GM19452 (cell line): Measurements from ENCODE around the gene PTX3.

Source experiments
- ATAC-seq: cut with Tn5 transposase; IDR thresholded peaks from one replicate; pipeline ENCODE4 v1.9.1; 2021; ENCODE audit not compliant: unreplicated experiment

Gene PTX3

DNA sequence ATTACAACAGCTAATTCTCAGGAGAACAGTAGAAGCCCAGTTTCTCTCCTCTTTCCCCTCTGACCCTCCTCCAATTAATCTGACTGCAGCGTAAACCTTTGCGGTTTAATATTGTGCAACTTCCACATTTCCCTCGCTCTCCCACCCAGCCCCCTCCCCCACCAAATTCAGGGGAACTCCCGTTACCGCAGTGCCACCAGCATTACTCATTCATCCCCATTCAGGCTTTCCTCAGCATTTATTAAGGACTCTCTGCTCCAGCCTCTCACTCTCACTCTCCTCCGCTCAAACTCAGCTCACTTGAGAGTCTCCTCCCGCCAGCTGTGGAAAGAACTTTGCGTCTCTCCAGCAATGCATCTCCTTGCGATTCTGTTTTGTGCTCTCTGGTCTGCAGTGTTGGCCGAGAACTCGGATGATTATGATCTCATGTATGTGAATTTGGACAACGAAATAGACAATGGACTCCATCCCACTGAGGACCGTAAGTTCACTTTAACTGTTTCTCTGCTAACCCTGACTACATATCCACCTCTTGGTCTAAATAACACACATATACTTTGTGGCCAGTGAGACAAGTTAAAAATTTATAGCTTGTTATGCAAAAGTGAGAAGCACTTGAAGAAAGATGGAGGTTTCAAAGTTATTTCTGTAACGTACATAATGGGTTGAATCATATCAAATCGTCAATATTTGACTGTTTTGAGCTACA is at the start of gene PTX3:
Gene PTX3 (plus strand): TSS at position 268 of the 709 bp plus-strand sequence. CDS start 84 bp downstream, at position 352.
- no peak for ATAC-seq

DNA sequence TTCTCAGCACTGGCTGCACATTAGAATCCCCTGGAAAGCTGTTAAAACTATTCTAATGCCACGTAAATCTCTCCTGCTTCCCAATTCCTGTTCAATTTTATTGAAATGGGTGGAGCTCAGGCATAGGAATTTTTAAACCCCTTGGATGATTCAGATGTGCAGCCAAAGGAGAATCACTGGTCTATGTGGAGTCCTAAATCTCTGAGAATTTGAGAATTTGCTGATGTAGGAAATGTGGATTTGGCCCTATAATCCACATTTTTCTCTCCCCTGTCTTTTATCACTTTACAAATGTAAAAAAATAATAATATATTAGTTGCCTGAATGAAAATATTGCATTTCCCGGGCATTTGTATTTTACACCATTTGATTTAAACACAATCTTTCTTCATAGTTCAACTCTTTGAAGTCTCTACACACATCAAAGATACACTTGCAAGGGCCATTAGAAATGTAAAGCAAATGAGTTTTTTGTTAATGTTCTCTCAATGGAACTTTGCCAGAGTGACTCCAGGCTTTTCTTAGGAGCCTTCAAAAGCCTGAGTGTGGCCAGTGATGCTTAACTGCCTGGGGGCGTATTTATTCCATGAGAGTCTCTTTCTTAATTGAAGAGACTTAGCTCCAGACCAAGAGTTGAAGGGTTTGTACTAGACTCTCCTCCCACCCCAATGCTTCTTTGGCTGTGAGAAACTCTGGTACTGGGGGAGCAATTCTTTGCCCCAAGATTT is 48.8 kb upstream of the PTX3 start:
- ATAC-seq: no peak

DNA sequence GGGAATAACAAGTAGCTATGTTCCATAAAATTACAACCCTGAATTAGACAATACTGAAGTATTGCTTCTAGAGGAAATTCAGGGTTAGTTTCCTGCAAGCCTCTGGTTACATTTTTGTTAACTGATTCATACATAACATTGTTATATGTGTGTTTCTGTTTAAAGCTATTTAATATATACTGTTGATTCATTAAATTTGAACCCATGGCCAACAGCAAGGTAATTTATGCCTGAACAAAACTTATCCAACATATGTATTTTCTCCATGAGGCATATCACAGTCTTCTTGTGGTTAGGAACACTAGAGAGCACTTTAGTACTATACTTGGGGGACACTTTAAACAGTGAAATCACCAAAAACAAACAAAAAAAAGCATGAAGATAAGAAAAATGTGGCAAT is 47.7 kb upstream of the PTX3 start:
- no peak for ATAC-seq

DNA sequence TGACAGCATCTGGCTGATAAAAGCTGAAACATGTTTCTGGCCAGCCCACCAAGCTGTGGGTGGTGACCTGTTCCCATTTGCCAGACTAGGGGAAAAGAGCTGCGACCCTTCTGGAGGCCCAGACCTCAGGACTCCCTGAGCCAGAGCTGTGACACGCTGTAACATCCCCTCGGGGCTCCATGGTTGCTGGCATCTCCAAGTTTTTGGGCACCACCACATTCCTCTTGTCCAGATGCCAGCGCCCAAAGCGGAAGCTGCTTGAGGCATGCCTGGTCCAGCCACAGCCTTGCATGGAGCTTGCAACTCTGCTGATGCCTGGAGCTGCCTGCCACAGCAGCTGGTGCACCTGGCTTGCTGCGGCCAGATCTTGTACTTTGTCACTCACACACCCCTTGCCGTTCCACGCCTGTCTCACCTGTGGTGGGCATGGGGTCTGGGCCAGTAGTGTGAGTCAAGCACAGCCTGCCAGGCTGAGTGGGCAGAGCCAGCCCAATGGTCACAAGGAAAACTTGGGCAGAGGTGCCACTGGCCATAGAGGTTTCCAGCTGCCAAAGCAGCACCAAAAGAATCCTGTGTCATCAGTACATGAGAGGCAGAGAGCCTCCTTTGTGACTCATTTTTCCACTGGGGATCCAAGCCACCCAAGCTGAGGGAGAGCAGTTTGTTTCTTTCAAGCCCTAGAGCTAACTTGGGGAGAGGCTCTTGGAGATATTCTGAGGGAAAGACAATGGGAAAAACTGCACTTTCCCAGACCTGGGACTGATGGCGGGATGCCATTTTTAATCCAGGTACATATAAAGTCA is 45.7 kb upstream of the PTX3 start:
- no peak for ATAC-seq

DNA sequence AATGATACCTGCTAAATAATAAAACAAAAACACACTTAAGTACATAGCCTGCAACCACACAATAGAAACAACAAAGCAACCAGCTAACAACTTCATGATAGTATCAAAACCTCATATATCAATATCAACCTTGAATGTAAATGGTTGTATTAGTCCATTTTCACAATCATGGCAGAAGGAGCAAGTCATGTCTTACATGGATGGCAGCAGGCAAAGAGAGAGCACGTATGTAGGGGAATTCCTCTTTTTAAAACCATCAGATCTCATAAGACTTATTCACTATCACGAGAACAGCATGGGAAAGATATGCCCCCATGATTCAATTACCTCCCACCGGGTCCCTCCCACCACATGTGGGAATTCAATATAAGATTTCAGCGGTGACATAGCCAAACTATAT is 44.5 kb upstream of the PTX3 start:
- no peak for ATAC-seq

DNA sequence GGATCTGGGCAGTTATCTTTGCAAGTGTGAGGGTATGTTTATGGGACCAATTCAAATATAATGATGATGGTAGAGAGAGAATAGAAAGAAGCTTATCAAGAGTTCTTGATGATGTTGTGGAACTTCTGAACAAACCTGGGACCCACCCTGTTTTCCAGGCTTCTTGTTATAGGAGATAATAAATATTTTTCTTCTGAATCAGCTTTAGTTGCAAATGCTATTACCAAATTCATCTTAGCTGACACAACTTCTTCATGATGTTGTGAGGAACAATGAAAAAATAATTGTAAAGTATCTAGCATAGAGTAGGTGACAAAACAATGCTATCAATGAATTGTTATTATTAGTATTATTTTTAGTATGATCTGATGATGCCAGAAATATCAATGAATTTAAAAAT is 43.5 kb upstream of the PTX3 start:
- no peak for ATAC-seq

DNA sequence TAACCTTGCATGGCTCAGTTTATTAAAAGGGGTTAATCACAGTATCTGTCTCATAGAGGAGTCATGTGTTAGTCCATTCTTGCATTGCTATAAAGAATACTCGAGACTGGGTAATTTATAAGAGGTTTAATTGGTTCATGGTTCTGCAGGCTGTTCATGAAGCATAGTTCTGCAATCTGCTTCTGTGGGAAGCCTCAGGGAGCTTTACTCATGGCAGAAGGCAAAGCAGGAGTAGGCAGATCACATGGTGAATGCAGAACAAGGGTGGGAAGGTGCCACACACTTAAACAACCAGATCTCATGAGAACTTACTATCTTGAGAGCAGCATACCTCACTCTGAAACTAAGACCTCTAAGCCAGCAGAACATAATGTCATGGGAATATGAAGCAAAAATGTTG is 42.2 kb upstream of the PTX3 start:
- ATAC-seq: no peak

DNA sequence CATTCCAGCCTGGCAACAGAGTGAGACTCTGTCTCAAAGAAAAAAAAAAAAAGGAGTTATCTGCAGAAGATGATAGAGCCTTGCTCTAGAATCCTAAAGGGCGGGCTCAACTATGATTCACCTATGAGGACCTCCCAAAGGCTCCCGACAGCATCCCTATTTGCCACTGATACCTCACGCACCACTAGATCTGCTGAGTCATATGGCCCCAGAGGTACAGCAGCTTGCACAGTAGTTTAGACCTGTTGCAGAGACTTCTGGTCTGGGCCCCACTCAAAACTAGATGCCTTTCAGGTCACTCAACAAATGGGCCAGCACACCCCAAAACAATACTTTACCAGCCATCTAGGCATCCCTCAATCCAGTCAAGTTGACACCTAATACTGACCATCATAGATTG is 38.1 kb upstream of the PTX3 start:
- no peak for ATAC-seq

DNA sequence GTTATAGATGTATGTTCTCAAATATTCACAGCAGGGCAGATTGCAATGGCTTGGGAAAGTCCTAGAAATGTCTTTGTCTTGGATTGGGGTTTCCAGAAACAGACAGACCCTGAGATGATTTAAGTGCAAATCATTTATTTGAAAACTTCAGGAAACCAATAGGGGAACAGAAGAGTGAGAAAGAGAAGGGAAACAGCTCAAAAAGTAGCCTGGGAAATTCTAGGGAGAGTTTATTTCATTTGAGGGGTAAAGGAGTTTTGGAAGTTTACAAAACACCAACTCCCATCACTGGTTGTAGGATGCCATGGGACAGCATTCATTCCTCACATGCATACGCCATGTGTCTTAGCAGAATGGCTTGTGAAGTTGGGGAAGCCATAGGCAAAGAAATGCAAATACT is 32.3 kb upstream of the PTX3 start:
- ATAC-seq: no peak

DNA sequence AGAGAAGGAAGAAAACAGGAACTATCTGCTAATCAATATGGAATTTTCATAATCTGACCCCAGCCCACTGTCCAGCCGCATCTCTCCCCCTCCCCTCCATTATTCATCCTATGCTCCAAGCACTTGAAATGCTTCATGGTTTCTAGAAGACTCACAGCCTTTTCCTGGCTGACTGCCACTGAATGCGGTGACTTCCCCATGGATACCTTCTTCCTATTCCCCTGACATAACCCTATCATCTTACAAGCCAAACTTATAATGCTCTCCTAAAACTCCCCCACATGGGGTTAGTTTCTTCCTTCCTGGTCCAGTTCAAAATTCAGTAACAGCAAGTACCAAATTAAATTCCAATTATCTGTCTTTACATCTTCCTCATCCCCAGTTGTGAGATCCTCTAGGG is 31.2 kb upstream of the PTX3 start:
- no peak for ATAC-seq

DNA sequence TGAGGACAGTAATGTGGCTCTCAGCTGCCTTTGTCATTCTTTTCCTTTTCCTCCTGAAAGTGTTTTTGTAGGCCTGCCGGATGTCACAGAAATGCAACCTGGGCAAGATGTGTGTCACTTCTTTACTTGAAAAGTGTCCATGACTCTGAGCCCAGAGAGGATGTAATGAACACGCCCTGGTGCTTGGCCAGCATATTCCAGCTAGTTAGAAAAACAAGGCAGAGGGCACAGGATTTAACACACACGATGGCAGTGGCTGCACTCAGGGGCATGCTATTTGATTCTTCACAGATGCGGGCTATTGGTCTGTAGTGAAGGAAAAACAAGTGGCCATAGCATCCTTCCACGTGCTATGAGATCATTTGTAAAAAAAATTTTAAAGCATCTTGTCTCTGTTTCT is 30.3 kb upstream of the PTX3 start:
- ATAC-seq: no peak

DNA sequence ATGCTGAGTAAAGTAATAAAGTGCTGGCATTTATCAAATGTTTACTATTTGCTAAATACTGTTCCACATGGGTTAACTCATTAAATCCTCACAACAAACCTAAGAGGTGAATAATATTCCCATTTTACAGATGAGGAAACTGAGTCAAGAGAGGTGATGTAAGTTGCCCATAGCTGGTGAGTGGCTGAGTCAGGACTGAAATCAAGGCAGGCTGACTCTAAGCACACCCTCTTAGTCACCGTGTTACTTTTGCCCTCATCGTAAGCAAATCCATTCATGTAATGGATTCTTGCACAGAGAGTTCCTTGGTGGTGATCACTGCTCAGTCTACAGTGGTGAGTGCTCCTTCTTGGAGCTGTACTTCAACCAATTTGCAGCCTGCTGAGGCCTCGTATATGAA is 28.9 kb upstream of the PTX3 start:
- no peak for ATAC-seq

DNA sequence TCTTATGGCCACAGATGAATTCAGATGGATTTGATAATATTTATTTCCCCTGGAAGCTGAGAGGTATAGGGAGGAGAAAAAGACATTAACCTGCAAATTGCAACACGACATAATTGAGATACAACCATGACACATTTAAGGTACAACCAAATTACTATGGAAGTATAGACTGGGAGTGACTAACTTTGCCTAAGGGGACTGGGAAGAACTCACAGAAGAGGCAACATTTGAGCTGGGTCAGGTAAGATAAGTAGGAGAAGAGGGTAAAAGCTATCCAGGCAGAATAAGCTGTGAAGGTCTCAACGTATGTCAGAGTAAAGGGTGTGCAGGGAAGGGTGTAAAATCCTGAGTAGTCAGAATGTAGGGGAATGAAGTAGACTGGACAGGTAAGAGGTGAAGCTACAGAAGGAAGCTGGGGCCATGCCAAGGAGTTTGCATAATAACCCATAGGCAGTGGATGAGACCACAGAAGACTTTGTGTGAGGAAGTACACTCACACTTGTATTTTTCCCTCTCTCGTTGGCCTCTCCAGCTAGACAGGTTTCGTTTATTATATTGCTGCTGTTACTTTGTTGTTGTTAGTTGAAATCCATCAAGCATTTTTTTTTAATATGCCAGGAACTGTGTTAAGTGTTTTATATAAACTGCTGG is 28.0 kb upstream of the PTX3 start:
- ATAC-seq: no peak

DNA sequence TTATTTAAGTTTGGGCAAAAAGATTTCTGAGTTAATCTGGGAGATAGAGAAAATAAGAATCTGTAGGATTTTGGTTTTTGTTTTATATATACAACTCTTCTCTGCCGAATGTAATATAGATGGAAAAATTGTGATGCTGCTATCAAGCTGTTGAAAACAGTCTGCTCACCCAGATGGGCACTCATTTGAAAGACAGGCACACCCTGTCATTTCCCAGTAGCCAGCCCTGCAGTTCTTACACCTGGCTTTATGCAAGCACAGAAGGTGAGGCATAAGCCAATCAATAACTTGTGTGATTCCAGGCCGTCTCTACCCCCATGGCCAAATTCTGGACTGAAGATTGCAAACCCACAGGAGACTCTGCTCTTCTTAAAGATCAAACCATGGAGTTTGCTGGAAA is 27.1 kb upstream of the PTX3 start:
- no peak for ATAC-seq

DNA sequence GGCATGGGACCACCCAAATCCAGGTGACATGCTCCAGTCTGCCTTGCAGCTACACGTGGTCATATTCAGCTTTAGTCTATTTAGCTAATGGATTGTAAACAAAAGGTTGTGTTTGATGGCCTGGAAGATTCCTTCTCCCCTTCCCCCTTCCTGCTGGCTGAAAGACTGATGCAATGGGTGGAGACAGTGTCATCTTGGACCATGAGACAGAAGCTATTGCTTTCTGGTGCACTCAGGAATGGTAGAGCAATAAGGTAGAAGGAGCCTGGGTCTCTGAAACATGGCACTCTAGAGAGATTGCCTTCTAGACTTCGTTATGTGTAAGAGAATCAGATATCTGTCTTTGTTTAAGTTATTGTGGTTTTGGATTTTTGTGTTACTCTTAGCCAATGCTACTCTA is 25.7 kb upstream of the PTX3 start:
- ATAC-seq: no peak

DNA sequence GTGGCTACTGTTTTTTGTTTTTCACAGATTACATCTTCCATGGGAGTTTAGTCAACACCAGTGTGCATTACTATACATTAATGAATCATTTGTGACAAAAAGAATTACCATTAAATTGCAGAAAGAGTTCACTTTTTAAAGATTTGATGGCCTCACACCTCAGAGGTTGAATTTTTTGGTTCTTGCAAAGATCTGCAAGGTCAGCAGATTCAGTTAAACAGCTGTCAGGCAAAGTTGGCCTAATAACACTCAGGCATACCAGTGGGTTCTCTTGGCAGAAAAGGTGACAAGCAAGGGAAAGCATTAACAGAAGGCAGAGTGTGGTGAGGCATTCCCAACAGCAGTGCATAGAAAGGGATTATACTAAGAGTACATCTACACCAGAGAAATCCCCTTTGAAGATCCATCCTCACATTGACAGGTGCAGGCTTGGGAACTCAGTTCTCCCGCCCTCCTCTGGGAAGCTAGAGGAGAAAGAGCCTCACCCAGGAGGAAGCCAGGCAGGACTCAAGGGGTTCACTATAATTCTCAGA is 24.3 kb upstream of the PTX3 start:
- no peak for ATAC-seq

DNA sequence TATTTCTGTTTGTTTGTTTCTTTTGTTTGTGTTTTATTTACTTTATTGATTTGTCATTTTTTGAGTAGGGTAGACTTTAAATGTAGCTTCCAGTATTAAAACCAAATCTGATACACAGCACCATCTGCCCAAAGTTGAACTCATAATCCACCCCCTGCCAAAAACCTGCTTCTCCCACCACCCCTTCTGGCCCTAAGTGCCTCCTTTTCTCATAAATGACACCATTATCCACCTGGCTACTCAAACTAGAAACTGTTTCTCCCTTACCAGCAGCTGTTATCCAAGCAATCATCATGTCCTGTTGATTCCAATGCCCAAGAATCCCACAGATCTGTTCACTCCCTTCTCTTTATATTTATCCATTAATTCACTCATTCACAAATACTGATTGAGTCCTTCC is 21.8 kb upstream of the PTX3 start:
- ATAC-seq: no peak

DNA sequence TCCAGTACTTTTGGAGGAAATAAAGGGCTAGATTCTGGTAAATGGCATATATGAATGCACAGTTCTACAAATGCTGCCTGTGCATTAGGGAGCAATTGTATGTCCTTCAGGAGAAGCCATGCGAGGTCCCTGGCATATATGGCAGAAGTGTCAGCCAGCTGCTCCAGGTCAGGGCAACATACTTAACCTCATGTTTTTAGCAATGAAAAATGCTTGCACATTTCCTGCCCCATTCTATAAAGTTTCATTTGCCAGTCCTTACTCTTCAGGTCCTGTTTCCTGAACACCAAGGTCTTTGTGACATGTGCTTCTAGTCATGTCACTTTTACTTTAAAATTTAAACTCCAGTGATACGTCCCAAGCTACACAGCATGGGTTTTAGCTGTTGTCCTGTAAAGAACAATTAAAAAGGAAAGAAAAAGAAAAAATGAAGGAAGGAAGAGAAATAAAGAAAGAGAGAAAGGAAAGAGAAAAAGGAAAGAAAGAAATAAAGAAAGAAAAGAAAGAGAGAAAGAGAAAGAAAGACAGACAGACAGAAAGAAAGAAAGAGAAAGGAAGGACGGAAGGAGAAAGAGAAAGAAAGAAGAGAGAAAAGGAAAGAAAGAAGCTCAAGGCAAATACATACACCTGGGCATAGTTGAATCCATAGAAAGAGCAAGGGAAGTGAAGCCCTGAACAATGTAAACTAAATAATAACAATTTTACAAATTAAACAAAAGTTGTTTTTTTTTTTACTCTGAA is 20.1 kb upstream of the PTX3 start:
- ATAC-seq: no peak

DNA sequence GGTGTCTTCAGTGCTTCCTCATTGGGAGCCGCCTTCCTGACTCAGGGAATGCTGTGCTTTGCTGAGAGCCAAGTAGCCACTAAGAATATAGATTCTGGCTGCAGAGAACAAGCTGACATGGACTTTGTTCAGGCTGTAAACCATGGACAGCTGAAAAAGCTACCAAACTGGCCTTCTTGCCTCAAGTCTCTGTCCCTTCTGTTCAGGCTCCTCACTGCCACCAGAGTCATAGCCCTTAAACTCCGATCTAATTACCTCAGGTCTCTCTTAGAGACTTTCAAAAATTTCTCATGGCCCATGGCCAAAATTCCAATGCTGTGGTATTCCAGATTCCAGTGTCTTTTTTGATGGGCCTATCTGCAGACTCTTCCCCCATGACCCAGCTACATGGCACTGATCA is 19.4 kb upstream of the PTX3 start:
- no peak for ATAC-seq

DNA sequence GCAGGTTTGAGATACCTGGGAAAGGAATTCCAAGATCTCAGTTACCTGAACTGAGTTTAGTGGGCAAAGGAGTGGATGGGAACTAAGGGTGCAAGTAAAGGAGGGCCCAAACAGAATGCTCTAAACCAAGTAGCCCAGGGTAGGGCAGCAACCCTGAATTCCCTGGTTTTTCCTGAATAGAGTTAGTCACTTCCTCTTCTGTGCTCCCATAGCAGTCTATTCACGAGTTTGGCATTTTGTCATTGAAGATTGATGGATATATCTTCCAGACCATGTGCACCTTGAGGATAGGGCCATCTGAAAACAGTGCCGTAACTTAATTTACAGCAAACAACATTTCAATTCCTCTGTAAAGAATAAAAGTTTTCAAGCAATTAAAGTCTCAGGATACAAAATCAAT is 18.5 kb upstream of the PTX3 start:
- ATAC-seq: no peak
